Neuron (in vitro differentiated cells): ENCODE measurements around the gene CADM4.
A peak's percentile ranks its signal among the peaks of the same experiment; 100 is the strongest.

ENCODE experiments used
- H2AFZ ChIP-seq: one replicate; pipeline ENCODE4 v1.6.1; 2013; ENCODE audit warnings: low read depth, mild to moderate bottlenecking, inconsistent platforms, low read length, moderate library complexity
- H3K27me3 ChIP-seq: one replicate; pipeline ENCODE4 v1.6.1; 2013; ENCODE audit warnings: low read length; ENCODE audit not compliant: insufficient read depth
- H3K36me3 ChIP-seq: one replicate; pipeline ENCODE4 v1.6.1; 2013; ENCODE audit warnings: low read length; ENCODE audit not compliant: insufficient read depth
- H3K4me1 ChIP-seq: one replicate; pipeline ENCODE4 v1.6.1; 2013; ENCODE audit warnings: low read length; ENCODE audit not compliant: insufficient read depth
- H3K4me3 ChIP-seq: 2 replicates; pipeline ENCODE4 v1.5.1; 2013; ENCODE audit warnings: mild to moderate bottlenecking, low read length, moderate library complexity
- H3K9me3 ChIP-seq: one replicate; pipeline ENCODE4 v1.6.1; 2013; ENCODE audit warnings: low read length

The CADM4 gene

DNA sequence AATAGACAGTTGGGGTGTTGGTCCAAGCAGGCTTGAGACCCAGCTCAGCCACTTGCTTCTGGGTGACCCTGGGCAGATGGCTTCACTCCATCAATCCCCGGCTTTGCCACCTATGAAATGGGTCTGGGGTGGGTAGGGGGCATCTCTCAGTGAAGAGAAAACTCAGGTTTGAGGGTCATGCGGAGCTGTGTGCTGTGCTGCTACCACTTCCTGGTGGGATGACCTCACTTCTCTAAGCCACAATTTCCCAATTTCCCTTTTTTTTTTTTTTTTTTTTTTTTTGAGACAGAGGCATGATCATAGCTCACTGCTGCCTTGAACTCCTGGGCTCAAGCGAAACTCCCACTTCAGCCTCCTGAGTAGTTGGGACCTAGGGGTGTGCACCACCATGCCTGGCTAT is 34.9 kb upstream of the CADM4 start:
- H3K4me1 ChIP-seq = peaks cover 5% of the 10 kb centered on the region
- no peak overlapping the region for H2AFZ ChIP-seq
- H3K27me3 ChIP-seq = peaks cover 19% of the 10 kb centered on the region
- H3K9me3 ChIP-seq = no peaks in the 10 kb centered on the region
- no peaks in the 10 kb centered on the region for H3K36me3 ChIP-seq
- no peak overlapping the region for H3K4me3 ChIP-seq

DNA sequence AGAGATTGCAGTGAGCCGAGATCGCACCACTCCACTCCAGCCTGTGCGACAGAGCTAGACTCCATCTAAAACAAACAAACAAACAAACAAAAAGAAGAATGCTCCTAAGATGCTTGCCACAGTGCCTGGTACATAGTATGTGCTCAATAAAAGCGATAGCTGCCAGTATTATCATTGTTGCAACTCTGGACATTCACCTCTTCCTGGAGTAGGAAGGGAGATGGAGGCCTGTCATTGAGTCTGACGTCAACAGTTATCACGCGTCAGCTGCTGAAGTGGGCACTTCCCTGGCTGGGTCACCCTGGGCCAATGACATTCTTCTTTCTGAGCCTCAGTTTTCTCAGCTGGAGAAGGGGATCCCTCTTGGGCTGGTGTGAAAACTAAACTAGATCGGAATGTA is 34.5 kb upstream of the CADM4 start:
- no peak overlapping the region for H2AFZ ChIP-seq
- no peaks in the 10 kb centered on the region for H3K9me3 ChIP-seq
- no peaks in the 10 kb centered on the region for H3K36me3 ChIP-seq
- peaks cover 5% of the 10 kb centered on the region for H3K4me1 ChIP-seq
- peaks cover 20% of the 10 kb centered on the region for H3K27me3 ChIP-seq
- H3K4me3 ChIP-seq = no peak overlapping the region

DNA sequence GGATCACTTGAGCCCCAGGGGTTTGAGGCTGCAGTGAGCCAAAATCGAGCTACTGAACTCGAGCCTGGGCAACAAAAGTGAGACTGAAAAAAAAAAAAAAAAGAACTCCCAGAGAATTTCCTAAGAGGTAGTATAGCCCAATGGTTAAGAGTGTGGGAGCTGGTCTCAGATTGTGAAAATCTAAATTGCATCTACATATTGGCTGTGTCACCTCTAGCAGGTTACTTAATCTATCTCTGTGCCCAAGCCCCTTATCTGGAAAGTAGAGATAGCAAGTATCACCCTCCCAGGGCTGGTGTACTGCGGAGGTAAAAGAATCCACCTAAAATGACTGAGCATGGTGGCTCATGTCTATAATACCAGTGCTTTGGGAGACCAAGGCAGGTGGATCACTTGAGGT is 34.0 kb upstream of the CADM4 start:
- no peak overlapping the region for H3K4me3 ChIP-seq
- no peaks in the 10 kb centered on the region for H3K9me3 ChIP-seq
- H2AFZ ChIP-seq = no peak overlapping the region
- H3K4me1 ChIP-seq = peaks cover 5% of the 10 kb centered on the region
- peaks cover 24% of the 10 kb centered on the region for H3K27me3 ChIP-seq
- no peaks in the 10 kb centered on the region for H3K36me3 ChIP-seq

DNA sequence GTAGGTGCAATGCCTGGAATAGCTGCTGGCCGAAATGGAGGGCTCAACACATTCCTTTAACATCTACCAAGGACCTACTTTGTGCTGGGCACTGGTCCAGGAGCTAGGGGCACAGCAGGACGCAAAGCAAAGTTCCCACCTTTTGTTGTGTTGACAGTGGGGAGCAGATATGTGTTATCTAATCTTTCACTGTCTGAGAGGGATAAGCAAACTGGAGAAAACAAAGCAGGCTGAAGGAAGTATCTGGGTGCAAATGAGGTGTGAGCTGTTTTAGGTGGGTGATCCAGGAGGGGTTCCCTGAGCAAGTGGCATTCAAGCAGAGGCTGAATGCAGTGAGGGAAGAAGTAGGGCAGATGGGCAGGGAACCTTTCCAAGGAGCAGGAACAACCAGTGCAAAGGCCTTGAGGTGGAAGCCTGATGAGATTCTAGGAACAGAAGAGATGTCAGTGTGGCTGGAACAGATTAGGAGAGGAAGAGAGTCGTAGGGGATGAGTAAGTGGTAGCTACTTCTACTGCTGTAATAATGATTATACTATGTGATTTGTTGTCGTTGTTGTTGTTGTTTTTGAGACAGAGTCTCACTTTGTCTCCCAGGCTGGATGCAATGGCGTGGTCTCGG is 32.5 kb upstream of the CADM4 start:
- no peaks in the 10 kb centered on the region for H3K36me3 ChIP-seq
- H3K4me1 ChIP-seq = peaks cover 5% of the 10 kb centered on the region
- peaks cover 23% of the 10 kb centered on the region for H3K27me3 ChIP-seq
- H3K9me3 ChIP-seq = no peaks in the 10 kb centered on the region
- H2AFZ ChIP-seq = no peak overlapping the region
- no peak overlapping the region for H3K4me3 ChIP-seq

DNA sequence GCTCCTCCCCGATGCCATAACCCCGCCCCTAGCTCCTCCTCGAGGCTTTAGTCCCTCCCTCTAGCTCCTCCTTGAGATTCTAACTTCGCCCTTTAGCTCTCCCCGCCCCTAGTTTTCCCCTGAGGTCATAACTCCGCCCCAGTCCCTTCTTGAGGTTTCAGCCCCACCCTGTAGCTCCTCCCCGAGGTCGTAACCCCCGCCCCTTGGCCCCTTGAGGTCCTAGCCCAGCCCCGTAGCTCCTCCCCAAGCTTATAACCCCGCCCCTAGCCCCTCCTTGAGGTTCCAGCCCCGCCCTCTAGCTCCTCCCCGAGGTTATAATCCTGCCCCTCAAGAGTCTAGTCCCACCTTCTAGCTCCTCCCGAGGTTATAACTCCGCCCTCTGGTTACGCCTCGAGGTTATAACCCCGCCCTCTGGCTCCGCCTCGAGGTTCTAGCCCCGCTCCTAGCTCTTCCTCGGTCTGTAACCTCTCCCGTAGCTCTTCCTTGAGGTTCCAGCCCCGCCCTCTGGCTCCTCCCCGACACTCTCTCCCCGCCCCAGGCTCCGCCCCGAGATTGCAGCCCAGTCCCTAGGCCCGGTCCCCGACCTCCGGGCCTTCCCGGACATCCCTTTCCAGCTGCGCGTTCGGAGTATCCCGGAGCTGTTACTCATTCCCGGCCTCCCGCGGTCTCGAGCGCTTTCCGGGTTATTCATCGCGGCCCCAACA is 28.9 kb upstream of the CADM4 start:
- Histone ChIP-seq H3K36me3 (no peaks in the 10 kb centered on the region), H3K9me3 (no peaks in the 10 kb centered on the region), H2AFZ (peak overlapping the region; percentile 85), H3K4me3 (peak overlapping the region; percentile 39), H3K27me3 (peaks cover 17% of the 10 kb centered on the region), H3K4me1 (peaks cover 5% of the 10 kb centered on the region)

DNA sequence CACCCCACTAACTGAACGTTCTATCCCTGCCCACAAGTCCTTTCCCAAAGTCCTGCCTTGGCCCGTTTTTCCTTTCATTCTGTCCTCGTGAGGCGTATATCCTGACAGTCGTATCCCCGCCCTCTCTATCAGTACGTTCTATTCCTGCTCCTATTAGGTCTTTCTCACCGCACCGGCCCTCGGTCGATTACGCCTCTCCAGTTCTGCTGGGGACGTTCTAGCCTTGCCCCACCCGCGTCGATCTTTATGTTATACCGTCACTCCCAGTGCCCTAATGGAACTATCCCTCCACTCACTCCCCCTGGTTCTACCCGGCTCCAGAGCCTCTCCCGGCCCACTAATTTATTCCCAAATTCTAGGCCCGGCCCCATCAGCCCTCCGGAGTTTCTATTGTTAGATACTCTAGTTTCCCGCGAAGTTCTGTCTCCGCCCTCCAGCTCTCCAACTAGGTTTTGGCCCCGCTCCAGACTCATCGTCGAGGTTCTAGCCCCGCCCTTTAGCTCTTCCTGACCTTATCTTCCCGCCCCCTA is 28.3 kb upstream of the CADM4 start:
- Histone ChIP-seq H2AFZ (peak overlapping the region; percentile 85), H3K4me3 (peak overlapping the region; percentile 39), H3K4me1 (peaks cover 5% of the 10 kb centered on the region), H3K9me3 (no peaks in the 10 kb centered on the region), H3K27me3 (peaks cover 17% of the 10 kb centered on the region), H3K36me3 (no peaks in the 10 kb centered on the region)

DNA sequence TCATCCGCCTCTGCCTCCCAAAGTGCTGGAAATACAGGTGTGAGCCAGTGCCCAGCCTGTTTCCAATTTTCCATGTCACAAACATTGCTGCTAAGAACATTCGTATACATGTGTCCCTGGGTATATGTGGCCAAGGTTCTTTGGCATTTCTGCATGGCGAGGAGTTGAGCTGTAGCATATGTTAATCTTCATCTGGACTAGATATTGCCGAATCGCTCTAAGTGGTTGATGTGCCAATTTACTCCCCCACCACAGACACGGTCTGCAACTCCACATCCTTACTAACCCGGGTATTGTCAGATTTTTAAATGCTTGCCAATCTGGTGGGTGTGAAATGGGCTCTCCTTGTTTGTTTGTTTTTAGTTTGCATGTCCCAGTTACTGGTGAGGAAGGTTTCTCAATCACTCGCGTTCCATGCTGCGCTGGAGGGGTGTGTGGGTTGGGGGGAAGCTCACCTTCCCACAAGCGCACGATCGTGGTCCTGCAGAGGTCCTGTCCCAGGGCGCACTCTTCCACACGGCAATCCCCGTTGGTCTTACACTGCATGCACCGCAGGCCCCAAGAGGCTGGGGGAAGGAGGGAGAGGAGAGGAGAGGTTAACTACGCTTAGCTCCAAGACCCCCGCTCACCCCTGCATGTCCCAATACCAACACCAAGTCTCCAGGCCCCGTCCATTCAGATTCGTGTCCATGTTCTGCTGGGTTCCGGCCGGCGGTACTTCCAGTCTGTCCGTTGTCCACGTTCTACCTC is 27.7 kb upstream of the CADM4 start:
- peak overlapping the region; percentile 39 for H3K4me3 ChIP-seq
- H2AFZ ChIP-seq = peak overlapping the region; percentile 85
- H3K4me1 ChIP-seq = peaks cover 5% of the 10 kb centered on the region
- no peaks in the 10 kb centered on the region for H3K36me3 ChIP-seq
- peaks cover 17% of the 10 kb centered on the region for H3K27me3 ChIP-seq
- no peaks in the 10 kb centered on the region for H3K9me3 ChIP-seq

DNA sequence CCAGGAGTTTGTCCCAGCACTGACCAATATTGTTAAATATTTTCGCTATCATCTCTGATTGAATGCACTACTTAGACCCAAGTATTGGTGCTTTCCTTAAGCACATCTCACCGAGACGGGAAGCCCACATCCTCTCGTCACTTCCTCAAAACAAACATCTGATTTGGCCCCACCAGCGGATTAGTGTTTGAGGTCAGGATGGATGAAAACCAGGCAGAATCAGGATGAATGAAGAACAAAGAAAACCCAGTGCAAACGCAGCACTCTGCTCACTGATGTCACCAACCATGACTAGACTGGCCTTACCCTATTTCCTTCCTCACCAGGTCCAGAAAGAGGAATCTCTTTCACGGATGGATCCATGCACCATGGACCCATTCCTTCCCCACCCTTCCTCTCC is 24.4 kb upstream of the CADM4 start:
- Histone ChIP-seq H3K36me3 (no peaks in the 10 kb centered on the region), H3K4me1 (no peaks in the 10 kb centered on the region), H3K27me3 (peaks cover 2% of the 10 kb centered on the region), H3K4me3 (no peak overlapping the region), H3K9me3 (no peaks in the 10 kb centered on the region), H2AFZ (no peak overlapping the region)

DNA sequence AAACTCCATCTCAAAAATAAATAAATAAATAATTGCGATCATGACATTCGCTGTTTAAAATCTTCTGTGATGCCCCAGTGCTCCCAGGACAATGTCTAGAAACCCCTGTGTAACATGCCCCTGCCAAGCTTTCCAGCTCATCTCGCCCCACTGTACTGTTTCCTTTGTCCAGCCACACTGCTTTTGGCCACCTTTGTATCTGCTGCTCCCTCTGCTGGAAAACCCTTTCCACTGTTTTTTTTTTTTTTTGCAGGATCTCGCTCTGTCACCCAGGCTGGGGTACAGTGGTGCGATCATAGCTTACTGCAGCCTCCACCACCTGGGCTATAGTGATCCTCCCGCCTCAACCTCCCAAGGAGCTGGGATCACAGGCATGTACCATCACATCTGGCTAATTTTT is 22.8 kb upstream of the CADM4 start:
- Histone ChIP-seq H3K4me3 (no peak overlapping the region), H3K9me3 (no peaks in the 10 kb centered on the region), H2AFZ (no peak overlapping the region), H3K4me1 (no peaks in the 10 kb centered on the region), H3K27me3 (no peaks in the 10 kb centered on the region), H3K36me3 (no peaks in the 10 kb centered on the region)

DNA sequence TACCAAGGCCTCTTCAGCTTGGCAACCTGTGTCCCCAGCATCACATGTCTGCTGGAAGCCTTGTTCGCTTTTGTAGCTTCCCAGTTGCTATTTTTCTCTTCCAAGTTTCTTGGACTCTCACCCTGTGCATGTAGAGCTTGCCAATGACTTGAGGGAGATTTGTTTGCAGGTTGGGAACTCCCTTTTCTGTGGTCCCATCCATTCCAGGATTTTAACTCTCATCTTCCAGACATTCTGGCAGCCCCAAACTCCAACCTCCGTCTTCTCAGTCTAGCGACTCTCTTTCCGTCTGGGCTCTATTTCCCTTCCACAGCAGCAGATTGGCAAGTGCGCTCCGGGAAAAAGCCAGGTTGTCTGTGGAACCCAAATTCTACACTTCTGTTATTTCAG is 21.3 kb upstream of the CADM4 start:
- no peaks in the 10 kb centered on the region for H3K27me3 ChIP-seq
- H3K36me3 ChIP-seq = no peaks in the 10 kb centered on the region
- H3K9me3 ChIP-seq = no peaks in the 10 kb centered on the region
- no peak overlapping the region for H3K4me3 ChIP-seq
- no peak overlapping the region for H2AFZ ChIP-seq
- H3K4me1 ChIP-seq = no peaks in the 10 kb centered on the region

DNA sequence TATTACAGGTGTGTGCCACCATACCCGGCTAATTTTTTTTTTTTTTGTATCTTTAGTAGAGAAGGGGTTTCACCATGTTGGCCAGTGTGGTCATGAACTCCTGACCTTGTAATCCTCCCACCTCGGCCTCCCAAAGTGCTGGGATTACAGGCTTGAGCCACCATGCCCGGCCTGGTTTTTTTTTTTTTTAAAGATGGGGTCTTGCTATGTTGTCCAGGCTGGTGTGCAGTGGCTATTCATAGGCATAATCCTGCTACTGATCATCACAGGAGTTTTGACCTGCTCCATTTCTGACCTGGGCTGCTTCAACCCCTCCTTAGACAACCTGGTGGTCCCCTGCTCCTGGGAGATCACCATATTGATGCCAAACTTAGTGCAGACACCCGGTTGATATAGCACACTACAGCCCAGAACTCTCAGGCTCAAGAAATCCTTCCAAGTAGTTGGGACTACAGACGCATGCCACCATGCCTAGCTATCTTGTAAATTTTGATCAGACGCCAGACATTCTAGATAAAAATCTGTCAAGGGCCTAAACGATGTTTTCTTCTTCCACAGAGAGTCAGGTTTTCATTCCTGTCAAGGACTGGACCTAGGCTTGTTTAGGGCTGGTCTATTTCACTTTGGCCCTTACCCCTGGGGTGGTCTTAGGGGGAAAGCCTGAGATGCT is 20.8 kb upstream of the CADM4 start:
- Histone ChIP-seq H3K4me1 (no peaks in the 10 kb centered on the region), H3K36me3 (no peaks in the 10 kb centered on the region), H2AFZ (no peak overlapping the region), H3K9me3 (no peaks in the 10 kb centered on the region), H3K27me3 (no peaks in the 10 kb centered on the region), H3K4me3 (no peak overlapping the region)

DNA sequence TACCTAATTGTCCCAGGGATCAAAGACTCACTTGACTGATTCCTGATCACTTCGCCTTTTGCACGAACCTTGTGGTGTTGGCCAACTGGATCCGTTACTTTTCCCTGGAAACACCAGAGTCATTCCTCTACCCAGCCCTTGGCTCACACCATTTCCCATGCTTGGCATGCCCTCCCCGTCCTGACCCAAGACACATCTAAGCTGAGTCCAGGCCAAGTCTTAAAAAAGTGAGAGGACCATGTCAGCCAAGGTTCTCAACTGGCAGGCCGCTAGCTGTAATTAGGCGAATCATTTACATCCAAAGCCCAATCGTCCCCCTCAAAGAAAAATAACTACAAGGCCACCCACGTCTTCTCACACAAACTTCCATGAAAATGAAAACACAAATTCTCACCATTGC is 18.8 kb upstream of the CADM4 start:
- Histone ChIP-seq H3K4me3 (no peak overlapping the region), H3K9me3 (no peaks in the 10 kb centered on the region), H2AFZ (no peak overlapping the region), H3K4me1 (no peaks in the 10 kb centered on the region), H3K36me3 (no peaks in the 10 kb centered on the region), H3K27me3 (no peaks in the 10 kb centered on the region)

DNA sequence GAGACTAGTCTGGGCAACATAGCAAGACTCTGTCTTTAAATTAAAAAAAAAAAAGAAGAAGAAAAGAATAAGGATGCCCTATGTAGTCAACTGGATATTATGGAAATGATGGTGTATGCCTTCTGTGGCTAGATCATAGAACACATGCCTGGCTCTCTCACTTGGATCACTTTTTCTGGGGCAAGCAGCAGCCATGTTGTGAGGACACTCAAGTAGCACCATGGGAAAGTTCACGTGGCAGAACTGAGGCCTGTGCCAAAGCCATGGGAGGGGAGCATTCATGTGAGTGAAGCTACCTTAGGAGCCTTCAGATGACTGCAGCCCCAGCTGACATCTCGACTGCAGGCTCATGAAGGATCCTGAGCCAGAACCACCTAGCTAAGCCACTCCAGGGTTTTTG is 18.4 kb upstream of the CADM4 start:
- Histone ChIP-seq H3K27me3 (no peaks in the 10 kb centered on the region), H3K4me1 (no peaks in the 10 kb centered on the region), H3K9me3 (no peaks in the 10 kb centered on the region), H3K36me3 (no peaks in the 10 kb centered on the region), H2AFZ (no peak overlapping the region), H3K4me3 (no peak overlapping the region)
